ENCODE data around the gene ULK3. TPM values are rescaled to one million over a fixed set of nuclear protein-coding genes. Genes with fewer than 3 reads are reported as not detected.

Gene ULK3
- total RNA-seq, 1 donor from 2014 or later: 46.4 TPM

DNA sequence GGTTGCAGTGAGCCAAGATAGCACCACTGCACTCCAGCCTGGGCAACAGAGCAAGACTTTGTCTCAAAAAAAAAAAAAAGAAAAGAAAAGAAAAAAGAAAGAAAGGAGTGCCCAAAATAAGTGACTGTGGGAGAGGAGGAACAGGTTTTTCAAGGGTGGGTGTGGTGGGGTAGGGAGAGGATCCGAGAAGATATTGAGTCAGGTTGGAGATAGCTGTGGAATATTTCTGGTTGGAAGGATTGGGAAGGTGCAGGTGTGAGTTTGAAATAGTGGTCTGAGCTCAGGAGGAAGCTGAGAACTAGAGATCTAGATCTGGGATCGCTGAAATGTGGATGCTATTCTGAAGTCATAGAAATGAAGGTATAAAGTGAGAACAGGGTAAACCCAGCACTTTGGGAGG lies 22.4 kb upstream of the ULK3 start:
- H3K4me1 Mint-ChIP-seq (ENCODE audit: unreplicated experiment): peaks cover 38% of the 10 kb centered on the region

DNA sequence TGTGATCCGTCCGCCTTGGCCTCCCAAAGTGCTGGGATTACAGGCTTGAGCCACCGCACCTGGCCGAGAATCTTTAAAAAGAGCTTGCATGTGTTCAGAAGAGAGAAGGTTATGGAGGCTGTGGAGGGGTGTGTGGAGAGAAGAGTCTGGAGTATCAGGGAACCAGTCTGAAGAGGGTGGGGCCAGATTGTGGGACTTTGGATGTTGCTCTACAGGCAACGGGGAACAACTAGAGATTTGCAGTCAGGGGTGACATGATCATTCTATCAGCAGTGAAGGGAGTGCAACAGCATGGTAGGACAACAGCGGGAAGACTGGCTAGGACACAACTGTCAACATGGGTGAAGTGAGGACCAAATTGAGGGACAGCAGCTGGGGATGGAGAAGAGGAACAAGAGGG lies 21.3 kb upstream of the ULK3 start:
- Mint-ChIP-seq H3K27ac (peak overlapping the region; percentile 82), H3K9me3 (peaks cover 4% of the 10 kb centered on the region), H3K36me3 (peaks cover 14% of the 10 kb centered on the region), H3K4me1 (ENCODE audit: unreplicated experiment) (peaks cover 34% of the 10 kb centered on the region), H3K27me3 (no peaks in the 10 kb centered on the region), H3K4me3 (peak overlapping the region; percentile 36)
- no peak for DNase-seq (ENCODE audit: extremely low spot score, unreplicated experiment)
- TF ChIP-seq, protein P1, sequence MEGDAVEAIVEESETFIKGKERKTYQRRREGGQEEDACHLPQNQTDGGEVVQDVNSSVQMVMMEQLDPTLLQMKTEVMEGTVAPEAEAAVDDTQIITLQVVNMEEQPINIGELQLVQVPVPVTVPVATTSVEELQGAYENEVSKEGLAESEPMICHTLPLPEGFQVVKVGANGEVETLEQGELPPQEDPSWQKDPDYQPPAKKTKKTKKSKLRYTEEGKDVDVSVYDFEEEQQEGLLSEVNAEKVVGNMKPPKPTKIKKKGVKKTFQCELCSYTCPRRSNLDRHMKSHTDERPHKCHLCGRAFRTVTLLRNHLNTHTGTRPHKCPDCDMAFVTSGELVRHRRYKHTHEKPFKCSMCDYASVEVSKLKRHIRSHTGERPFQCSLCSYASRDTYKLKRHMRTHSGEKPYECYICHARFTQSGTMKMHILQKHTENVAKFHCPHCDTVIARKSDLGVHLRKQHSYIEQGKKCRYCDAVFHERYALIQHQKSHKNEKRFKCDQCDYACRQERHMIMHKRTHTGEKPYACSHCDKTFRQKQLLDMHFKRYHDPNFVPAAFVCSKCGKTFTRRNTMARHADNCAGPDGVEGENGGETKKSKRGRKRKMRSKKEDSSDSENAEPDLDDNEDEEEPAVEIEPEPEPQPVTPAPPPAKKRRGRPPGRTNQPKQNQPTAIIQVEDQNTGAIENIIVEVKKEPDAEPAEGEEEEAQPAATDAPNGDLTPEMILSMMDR (conservative IDR thresholded peaks at IDR 0.05): no peak

More for the DNA sequence above, 22.4 kb upstream of the ULK3 start:
- H3K36me3 Mint-ChIP-seq: peaks cover 14% of the 10 kb centered on the region
- peak overlapping the region; percentile 84 for H3K4me3 Mint-ChIP-seq
- TF ChIP-seq, protein P1 (conservative IDR thresholded peaks at IDR 0.05): no peak
- peak overlapping the region; percentile 92 for H3K27ac Mint-ChIP-seq
- H3K27me3 Mint-ChIP-seq: no peaks in the 10 kb centered on the region
- peaks cover 4% of the 10 kb centered on the region for H3K9me3 Mint-ChIP-seq
- no peak for DNase-seq (ENCODE audit: extremely low spot score, unreplicated experiment)

DNA sequence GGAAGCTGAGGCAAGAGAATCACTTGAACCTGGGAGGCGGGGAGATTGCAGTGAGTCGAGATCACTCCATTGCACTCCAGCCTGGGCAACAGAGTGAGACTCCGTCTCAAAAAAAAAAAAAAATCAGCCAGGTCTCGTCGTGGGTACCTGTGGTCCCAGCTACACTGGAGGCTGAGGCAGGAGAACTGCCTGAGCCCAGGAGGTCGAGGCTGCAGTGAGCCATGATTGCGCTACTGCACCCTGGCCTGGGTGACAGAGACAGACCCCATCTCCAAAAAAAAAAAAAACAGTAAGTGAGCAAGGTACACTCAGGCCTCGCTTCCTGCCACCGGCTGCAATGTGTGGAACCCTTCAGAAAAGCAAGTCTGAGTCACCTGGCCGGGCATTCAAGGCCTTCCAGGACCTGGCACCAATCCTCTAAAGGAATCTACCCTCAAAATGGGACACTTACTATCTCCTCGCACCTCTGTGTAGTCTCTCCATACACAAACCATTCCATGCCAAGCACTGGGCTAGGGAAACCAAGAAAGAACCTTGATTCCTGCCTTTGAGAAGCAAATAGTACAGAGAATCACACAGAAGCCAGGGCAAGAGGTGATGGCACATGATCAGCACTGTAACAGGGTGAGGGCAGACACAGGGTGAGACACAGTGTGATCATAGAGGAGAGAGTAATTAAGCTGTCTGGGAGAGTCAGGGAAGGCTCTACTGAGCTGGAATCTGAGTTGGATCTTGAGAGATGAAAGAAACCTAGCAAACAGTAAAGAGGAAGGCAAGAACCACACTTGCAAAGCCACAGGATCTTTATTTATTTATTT lies 20.5 kb upstream of the ULK3 start:
- DNase-seq (ENCODE audit: extremely low spot score, unreplicated experiment): no peak
- Mint-ChIP-seq H3K27me3 (no peaks in the 10 kb centered on the region), H3K27ac (peak overlapping the region; percentile 44), H3K9me3 (peaks cover 4% of the 10 kb centered on the region), H3K4me1 (ENCODE audit: unreplicated experiment) (peaks cover 34% of the 10 kb centered on the region), H3K36me3 (peaks cover 14% of the 10 kb centered on the region), H3K4me3 (peak overlapping the region; percentile 2)
- TF ChIP-seq, protein P1 (conservative IDR thresholded peaks at IDR 0.05): no peak

DNA sequence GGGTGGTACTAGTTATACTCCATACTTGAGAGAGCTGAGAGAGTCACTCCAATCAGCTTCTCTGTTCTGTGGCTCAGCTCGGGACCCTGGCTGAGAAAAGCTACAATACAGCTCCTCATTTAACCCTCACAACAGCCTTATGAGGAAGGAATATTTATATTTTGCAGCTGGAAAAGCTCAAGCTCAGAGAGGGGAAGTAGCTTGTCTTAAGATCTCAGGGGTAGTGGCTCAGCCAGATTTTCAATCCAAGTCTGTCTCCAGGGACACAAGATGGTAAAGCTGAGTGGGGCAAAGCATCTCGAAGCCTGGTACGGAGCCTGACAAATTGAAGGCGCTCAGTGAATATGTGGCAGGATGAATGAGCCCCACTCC lies 15.4 kb upstream of the ULK3 start:
- TF ChIP-seq, protein P1 (conservative IDR thresholded peaks at IDR 0.05): no peak
- Mint-ChIP-seq H3K4me3 (no peak overlapping the region), H3K27ac (peak overlapping the region; percentile 26), H3K4me1 (ENCODE audit: unreplicated experiment) (peaks cover 9% of the 10 kb centered on the region), H3K9me3 (no peaks in the 10 kb centered on the region), H3K27me3 (no peaks in the 10 kb centered on the region), H3K36me3 (peaks cover 3% of the 10 kb centered on the region)
- DNase-seq (ENCODE audit: extremely low spot score, unreplicated experiment): no peak

DNA sequence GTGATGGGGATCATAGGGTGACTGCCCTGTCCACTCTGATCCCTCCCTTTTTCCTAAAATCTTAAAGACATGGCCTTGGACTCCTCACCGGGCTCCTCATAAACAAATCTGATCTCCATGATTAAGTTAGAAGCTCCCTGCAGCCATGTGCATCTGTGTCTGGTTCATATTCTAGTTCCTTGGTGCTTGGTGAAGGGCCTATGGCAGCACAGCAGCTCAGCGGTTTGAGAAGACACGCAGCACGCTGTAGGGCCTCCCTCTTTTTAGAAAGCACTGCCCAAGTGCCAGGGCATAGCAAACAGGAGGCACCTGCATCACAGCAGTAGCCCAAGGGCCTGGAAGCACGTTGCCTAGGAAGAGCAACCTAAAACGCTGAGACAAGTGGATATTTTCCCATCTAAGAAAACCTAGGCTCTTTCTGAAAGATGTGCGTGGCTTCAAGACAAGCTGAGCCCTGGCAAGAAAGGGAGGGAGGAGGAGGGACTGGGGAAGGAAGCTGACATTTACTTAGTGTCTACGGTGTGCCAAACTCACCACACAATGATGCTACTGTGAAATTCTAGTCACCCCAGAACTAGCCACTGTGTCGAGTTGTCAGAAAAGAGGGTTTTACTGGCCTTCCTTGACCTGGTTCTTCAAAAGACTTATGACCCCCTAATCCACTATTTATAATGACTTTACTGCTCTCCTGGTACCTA lies 14.9 kb upstream of the ULK3 start:
- Mint-ChIP-seq H3K9me3 (no peaks in the 10 kb centered on the region), H3K27ac (peak overlapping the region; percentile 26), H3K4me1 (ENCODE audit: unreplicated experiment) (peaks cover 9% of the 10 kb centered on the region), H3K4me3 (no peak overlapping the region), H3K27me3 (no peaks in the 10 kb centered on the region), H3K36me3 (peaks cover 3% of the 10 kb centered on the region)
- TF ChIP-seq, protein P1 (conservative IDR thresholded peaks at IDR 0.05): no peak
- no peak for DNase-seq (ENCODE audit: extremely low spot score, unreplicated experiment)
